ENCODE data around the gene IPPK. TPM values are rescaled to one million over a fixed set of nuclear protein-coding genes. Genes with fewer than 3 reads are reported as not detected.

The IPPK gene
- total and polyA plus RNA-seq, 2 of the 8 experiments (the other 6 are each of a cell fraction or from before 2014, with no cell fraction given) = 10.5 to 13.6 TPM

DNA sequence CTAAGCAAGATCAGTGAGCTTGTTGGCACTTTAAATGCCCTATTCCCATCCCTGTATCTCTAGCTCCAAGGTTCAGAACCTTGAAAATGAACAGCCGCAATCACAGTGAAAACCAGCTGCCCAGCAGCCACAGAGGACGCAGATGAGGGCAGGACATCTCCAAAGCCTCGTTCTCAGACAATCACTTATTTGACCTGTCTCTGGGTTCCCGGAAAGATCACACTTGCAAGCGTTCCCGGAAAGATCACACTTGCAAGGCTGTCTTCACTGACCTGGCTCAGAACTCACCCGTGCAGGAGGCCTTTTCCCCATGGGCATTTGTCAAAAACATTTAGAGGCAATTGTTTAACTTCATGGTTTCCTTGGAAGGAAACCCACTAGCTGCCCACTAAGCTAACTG, 25.7 kb downstream of the IPPK start:
- DNase-seq (ENCODE audit: low read depth in 1 of 2, low spot score in 2 of 2) = no peak
- 87% methylated on average over 7 of the region's 7 CpGs; no CpG with 5 or more reads in 1 of the 2 experiments for WGBS, 2 experiments (ENCODE audit: extremely low coverage in 1 of 2, insufficient coverage in 1 of 2, insufficient read length in 1 of 2, insufficient replicate concordance in 2 of 2, low coverage in 1 of 2, low lambda C conversion rate in 2 of 2, missing lambda C conversion rate in 1 of 2)
- H3K9ac ChIP-seq (replicated peaks in 1 of 4; ENCODE audit: extremely low read depth in 1 of 4, low read depth in 3 of 4, low read length in 3 of 4) = no peak overlapping the region
- peaks cover 2 to 23% (median 6%) of the 10 kb centered on the region in 4 experiments; a peak in 5 of 8 replicates for H3K36me3 ChIP-seq (ENCODE audit: control insufficient read depth in 2 of 4, insufficient read depth in 4 of 4, low read length in 3 of 4)
- no peak overlapping the region for H3K56ac ChIP-seq (replicated peaks; ENCODE audit: insufficient read length, low read depth, low read length)
- H3K79me2 ChIP-seq (ENCODE audit: control insufficient read depth in 1 of 2, insufficient read depth in 2 of 2, low read length in 2 of 2) = no peaks in the 10 kb centered on the region
- no peak overlapping the region for H2BK15ac ChIP-seq (ENCODE audit: low read length)
- H4K5ac ChIP-seq (ENCODE audit: insufficient read length, low read depth, low read length) = no peak overlapping the region
- H2BK5ac ChIP-seq (ENCODE audit: low read depth, low read length) = no peak overlapping the region
- peaks cover 2 to 6% of the 10 kb centered on the region in 2 experiments for H4K20me1 ChIP-seq (replicated peaks in 1 of 2; ENCODE audit: control insufficient read depth in 1 of 2, insufficient read depth in 2 of 2, low read length in 2 of 2)
- H2AK5ac ChIP-seq (ENCODE audit: low read depth, low read length) = no peak overlapping the region
- no peak overlapping the region for H3K4me2 ChIP-seq (ENCODE audit: insufficient read depth in 1 of 2, low read depth in 2 of 2, low read length in 2 of 2)
- H2BK20ac ChIP-seq (ENCODE audit: low read length) = no peak overlapping the region
- H4K91ac ChIP-seq (replicated peaks; ENCODE audit: insufficient read length, low read length) = no peak overlapping the region
- no peak overlapping the region for H3K14ac ChIP-seq (ENCODE audit: insufficient read length)
- no peak overlapping the region for H2AFZ ChIP-seq (ENCODE audit: low read length)
- H3K27ac ChIP-seq (ENCODE audit: low read depth, low read length) = no peak overlapping the region
- no peak overlapping the region for H4K8ac ChIP-seq (ENCODE audit: extremely low read depth, insufficient read depth, low read length)
- ChIA-PET CTCF (ENCODE audit: partially characterized antibody) (interaction anchor here (0.7 kb wide), 1 partner anchor 15 kb away, joined by 3 read pairs; no protein-coding TSS in a partner anchor), POLR2A (ENCODE audit: partially characterized antibody) (no interaction called here)
- no peak for TF ChIP-seq SP2 (IDR thresholded peaks at IDR 0.05; ENCODE audit: low read length)
- no peak for TF ChIP-seq TEAD4 (IDR thresholded peaks at IDR 0.05; ENCODE audit: low read depth, low read length)
- TF ChIP-seq BCL11A (IDR thresholded peaks at IDR 0.05; ENCODE audit: low read depth in 2 of 2, low read length in 2 of 2) = no peak
- TF ChIP-seq SIN3A (conservative IDR thresholded peaks at IDR 0.05 in 1 of 2, IDR thresholded peaks at IDR 0.05 in 1 of 2; ENCODE audit: low read depth in 1 of 2, low read length in 2 of 2) = no peak
- no peak for TF ChIP-seq NRF1 (IDR thresholded peaks at IDR 0.05; ENCODE audit: low read depth, low read length)
- no peak overlapping the region for H3K18ac ChIP-seq (ENCODE audit: extremely low read depth, low read length)
- H3K23me2 ChIP-seq (ENCODE audit: low read depth, low read length) = no peaks in the 10 kb centered on the region
- H2BK120ac ChIP-seq (replicated peaks; ENCODE audit: low read depth, low read length) = no peak overlapping the region
- no peak overlapping the region for H2BK12ac ChIP-seq (ENCODE audit: low read depth, low read length)
- no peak overlapping the region for H3K4ac ChIP-seq (replicated peaks; ENCODE audit: insufficient read length, low read depth, low read length)
- H3K27me3 ChIP-seq (replicated peaks in 1 of 4; ENCODE audit: control insufficient read depth in 3 of 4, extremely low read depth in 1 of 4, insufficient read depth in 3 of 4, low read length in 3 of 4) = no peaks in the 10 kb centered on the region
- no peak overlapping the region for H3K23ac ChIP-seq (ENCODE audit: insufficient read length)
- H3K4me3 ChIP-seq (ENCODE audit: extremely low read depth in 1 of 4, insufficient read depth in 2 of 4, low read depth in 3 of 4, low read length in 4 of 4) = no peak overlapping the region
- no peaks in the 10 kb centered on the region for H3K4me1 ChIP-seq (replicated peaks in 1 of 4; ENCODE audit: control insufficient read depth in 3 of 4, insufficient read depth in 4 of 4, low read length in 3 of 4)
- FAIRE-seq = no peak
- H3K9me3 ChIP-seq (ENCODE audit: insufficient read depth in 2 of 2, low read depth in 1 of 2, low read length in 1 of 2) = no peaks in the 10 kb centered on the region
- no peaks in the 10 kb centered on the region; the same call in 1 of the 2 replicates for H3K79me1 ChIP-seq (ENCODE audit: low read depth, low read length)

Data from H1 (cell line).